T-helper 17 cell (primary cell): ENCODE data around the gene RMDN3. TPM values are rescaled to one million over a fixed set of nuclear protein-coding genes. Genes with fewer than 3 reads are reported as not detected.

ENCODE experiments used
- ATAC-seq: fragments of 150-1000 bp; cut with Tn5 transposase; 2 replicates; pipeline ENCODE4 v1.10.0; 2021; ENCODE audit warnings: mild to moderate bottlenecking, moderate library complexity
- DNase-seq, 3 donors: peaks; one replicate each; pipeline versions ENCODE4 v3.0.0 to v3.0.0-alpha.2; 2020 to 2021
- H3K9me3 ChIP-seq: one replicate; pipeline ENCODE4 v1.7.0; 2013; ENCODE audit warnings: low read length, mild to moderate bottlenecking; ENCODE audit not compliant: control insufficient read depth, poor library complexity, severe bottlenecking
- H3K27ac Mint-ChIP-seq: one replicate; pipeline ENCODE4 v1.8.0; 2022; ENCODE audit warnings: mild to moderate bottlenecking, moderate library complexity, mixed read lengths
- H3K27me3 Mint-ChIP-seq: one replicate; pipeline ENCODE4 v1.8.0; 2022; ENCODE audit warnings: mixed read lengths
- H3K36me3 Mint-ChIP-seq: one replicate; pipeline ENCODE4 v1.8.0; 2022; ENCODE audit warnings: low read depth, mixed read lengths
- H3K4me1 Mint-ChIP-seq: one replicate; pipeline ENCODE4 v1.8.0; 2022; ENCODE audit warnings: mild to moderate bottlenecking, mixed read lengths
- H3K4me3 Mint-ChIP-seq: one replicate; pipeline ENCODE4 v1.8.0; 2022; ENCODE audit warnings: mild to moderate bottlenecking, moderate library complexity, mixed read lengths
- total RNA-seq, 4 donors: library from RNA in 2 of 4; stranded (reverse) in 2 of 4; gene quantifications; one replicate each; pipeline ENCODE4 v1.2.3 and lab custom pipeline; 2022 to 2026

Gene RMDN3
- total RNA-seq, 2 donors from 2014 or later: 31.4 to 33.1 TPM

DNA sequence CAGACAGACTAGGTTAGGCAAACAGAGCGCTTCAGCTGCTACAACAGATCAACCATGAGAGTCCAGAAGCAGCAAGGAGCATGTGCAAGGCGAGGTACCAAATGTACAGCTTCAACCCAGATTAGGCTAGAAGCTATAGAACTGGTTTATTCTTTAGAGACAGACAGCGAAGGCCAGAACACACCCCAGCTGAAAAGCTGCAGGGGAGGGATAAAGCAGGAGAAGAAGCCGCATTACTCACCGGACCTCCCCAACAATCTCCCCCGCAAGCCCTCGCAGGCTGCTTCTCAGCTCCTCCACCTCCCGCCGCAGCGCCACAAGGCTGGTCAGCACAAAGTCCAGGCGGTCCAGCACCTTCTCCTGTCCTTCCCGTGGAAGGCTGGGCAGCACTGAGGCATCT, 3.3 kb downstream of the RMDN3 start:
- H3K9me3 ChIP-seq: no peaks in the 10 kb centered on the region
- Mint-ChIP-seq H3K4me1 (peaks cover 20% of the 10 kb centered on the region), H3K27me3 (no peaks in the 10 kb centered on the region), H3K4me3 (no peak overlapping the region), H3K27ac (no peak overlapping the region), H3K36me3 (peaks cover 2% of the 10 kb centered on the region)
- ATAC-seq (no peak), DNase-seq (no peak)

DNA sequence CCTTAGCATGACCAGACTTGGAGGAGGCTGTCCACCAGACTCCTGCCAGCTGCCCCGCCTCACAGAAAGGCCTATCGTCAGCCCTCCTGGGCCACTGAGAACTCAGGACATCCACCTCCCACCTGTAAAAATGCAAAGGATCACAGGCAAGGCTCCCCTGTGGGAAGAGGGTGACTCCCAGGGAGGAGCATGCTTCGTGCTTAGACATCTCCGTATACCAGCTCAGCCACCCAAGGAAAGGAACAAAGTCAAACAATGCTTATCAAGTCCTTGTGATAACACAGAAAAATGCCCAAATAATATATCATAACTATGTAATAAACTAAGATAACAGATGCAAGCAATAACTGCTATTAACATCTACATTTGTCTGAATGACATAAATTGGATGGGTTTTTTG, 4.2 kb downstream of the RMDN3 start:
- Mint-ChIP-seq H3K36me3 (peaks cover 2% of the 10 kb centered on the region), H3K4me3 (no peak overlapping the region), H3K4me1 (peaks cover 20% of the 10 kb centered on the region), H3K27me3 (no peaks in the 10 kb centered on the region), H3K27ac (no peak overlapping the region)
- ATAC-seq (no peak), DNase-seq (no peak)
- no peaks in the 10 kb centered on the region for H3K9me3 ChIP-seq

DNA sequence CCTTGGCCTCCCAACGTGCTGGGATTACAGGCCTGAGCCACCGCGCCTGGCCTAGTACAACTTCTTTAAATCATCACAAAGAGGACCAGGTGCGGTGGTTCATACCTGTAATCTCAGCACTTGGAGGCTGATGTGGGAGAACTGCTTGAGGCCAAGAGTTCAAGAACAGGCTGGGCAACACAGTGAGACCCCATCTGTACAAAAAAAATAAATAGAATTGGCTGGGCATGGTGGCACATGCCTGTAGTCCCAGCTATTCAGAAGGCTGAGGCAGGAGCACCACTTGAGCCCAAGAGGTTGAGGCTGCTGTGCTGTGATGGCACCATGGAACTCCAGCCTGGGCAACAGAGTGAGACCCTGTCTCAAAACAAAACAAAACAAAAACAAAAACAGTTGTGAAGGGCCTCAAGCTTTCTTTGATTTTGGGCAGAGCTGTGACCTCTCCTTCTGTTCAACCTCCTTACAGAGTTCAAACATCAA, 5.9 kb downstream of the RMDN3 start:
- no peaks in the 10 kb centered on the region for H3K9me3 ChIP-seq
- Mint-ChIP-seq H3K4me3 (no peak overlapping the region), H3K27ac (no peak overlapping the region), H3K36me3 (peaks cover 2% of the 10 kb centered on the region), H3K4me1 (peaks cover 24% of the 10 kb centered on the region), H3K27me3 (no peaks in the 10 kb centered on the region)
- no peak for DNase-seq
- ATAC-seq: no peak

DNA sequence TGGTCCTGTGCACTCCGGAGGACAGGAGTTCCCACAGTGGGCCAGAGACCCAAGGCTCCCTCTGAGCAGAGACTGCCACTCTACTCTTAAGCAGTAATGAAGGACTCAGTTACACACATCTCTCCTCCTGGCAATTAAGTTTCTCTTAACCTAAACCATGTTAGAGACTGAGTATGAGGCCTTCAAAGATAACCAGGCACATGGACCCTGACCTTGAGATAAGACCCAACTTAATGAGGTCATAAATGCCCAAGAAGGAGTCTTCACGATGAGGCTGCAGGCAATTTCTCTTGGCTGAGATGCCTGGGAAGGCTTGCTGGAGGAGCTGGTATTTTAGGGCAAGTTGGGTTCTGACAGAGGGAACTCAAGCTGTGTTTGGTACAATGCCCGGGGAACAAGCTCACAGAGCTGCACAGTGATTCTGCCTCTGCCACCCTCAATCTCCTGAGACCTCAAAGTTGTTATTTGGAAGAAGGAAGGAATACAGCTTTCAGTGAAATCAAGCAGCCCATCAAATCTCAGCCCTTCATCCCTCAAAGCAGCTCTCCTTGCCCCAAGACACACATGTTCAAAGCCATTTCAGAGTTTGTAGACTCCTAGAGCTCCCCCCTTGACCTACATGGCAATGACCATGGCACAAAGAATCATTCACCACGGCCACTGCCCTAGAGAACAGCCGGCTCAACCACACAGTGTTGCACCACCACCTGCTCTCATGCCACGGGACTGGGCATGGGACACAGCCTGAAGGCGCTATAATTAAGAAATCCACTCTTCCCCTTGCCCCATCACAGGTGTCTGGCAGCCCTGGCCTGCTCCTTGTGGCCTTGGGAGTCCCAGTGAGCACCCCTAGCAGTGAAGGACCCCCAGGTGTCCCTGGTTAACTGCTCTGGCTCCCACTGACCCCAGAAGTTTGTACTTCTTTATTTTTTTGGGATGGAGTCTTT, 7.1 kb downstream of the RMDN3 start:
- no peak overlapping the region for H3K4me3 Mint-ChIP-seq
- H3K27ac Mint-ChIP-seq: no peak overlapping the region
- no peak for DNase-seq
- no peaks in the 10 kb centered on the region for H3K9me3 ChIP-seq
- peaks cover 2% of the 10 kb centered on the region for H3K36me3 Mint-ChIP-seq
- H3K4me1 Mint-ChIP-seq: peaks cover 21% of the 10 kb centered on the region
- no peaks in the 10 kb centered on the region for H3K27me3 Mint-ChIP-seq
- ATAC-seq: no peak

DNA sequence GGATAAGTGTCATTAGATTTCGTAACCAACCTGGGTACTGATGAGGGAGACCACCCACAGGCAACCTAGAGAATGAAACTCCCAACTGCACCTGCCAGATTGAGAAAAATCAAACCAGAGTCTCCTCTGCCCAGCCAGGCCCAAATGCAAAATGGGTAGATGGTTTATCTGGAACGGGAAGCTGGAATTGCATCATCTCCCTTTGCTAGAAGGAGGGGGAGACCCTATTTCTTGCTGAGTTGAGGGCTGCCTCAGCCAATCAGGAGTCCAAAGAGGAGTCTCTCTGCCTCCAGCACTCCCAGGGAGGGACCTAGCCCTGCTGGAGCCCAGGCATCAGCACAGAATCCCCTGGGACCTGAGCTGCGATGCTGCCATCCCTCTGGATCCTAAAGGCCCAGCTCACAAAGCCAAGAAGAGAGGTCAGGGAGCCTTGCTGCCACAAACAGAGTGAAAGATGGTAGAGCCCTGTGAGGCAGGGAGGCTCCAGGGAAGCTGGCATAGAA, 8.1 kb downstream of the RMDN3 start:
- no peaks in the 10 kb centered on the region for H3K27me3 Mint-ChIP-seq
- H3K36me3 Mint-ChIP-seq: peaks cover 2% of the 10 kb centered on the region
- H3K4me3 Mint-ChIP-seq: no peak overlapping the region
- DNase-seq (no peak), ATAC-seq (no peak)
- H3K4me1 Mint-ChIP-seq: peaks cover 11% of the 10 kb centered on the region
- no peaks in the 10 kb centered on the region for H3K9me3 ChIP-seq
- H3K27ac Mint-ChIP-seq: no peak overlapping the region

DNA sequence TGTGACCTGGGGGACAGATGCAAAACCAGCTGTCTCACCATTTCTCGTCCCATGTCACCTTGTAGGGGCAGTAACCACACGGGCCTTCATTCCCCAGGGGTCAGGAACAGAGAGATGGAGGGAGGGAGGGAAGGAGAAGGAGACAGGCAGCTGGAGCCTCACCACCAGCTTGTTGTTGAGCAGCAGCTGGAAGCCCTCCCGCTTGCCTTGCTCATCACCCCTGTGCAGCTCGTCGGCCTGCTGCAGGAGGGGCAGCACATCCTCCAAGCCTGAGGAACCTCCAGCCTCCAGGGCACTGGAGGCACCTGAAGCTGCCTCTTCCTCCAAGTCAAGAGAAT, 10.3 kb downstream of the RMDN3 start:
- Mint-ChIP-seq H3K4me1 (peaks cover 11% of the 10 kb centered on the region), H3K27me3 (no peaks in the 10 kb centered on the region), H3K36me3 (peaks cover 2% of the 10 kb centered on the region), H3K27ac (peak overlapping the region; percentile 87), H3K4me3 (no peak overlapping the region)
- ATAC-seq (no peak), DNase-seq (no peak)
- no peaks in the 10 kb centered on the region for H3K9me3 ChIP-seq

DNA sequence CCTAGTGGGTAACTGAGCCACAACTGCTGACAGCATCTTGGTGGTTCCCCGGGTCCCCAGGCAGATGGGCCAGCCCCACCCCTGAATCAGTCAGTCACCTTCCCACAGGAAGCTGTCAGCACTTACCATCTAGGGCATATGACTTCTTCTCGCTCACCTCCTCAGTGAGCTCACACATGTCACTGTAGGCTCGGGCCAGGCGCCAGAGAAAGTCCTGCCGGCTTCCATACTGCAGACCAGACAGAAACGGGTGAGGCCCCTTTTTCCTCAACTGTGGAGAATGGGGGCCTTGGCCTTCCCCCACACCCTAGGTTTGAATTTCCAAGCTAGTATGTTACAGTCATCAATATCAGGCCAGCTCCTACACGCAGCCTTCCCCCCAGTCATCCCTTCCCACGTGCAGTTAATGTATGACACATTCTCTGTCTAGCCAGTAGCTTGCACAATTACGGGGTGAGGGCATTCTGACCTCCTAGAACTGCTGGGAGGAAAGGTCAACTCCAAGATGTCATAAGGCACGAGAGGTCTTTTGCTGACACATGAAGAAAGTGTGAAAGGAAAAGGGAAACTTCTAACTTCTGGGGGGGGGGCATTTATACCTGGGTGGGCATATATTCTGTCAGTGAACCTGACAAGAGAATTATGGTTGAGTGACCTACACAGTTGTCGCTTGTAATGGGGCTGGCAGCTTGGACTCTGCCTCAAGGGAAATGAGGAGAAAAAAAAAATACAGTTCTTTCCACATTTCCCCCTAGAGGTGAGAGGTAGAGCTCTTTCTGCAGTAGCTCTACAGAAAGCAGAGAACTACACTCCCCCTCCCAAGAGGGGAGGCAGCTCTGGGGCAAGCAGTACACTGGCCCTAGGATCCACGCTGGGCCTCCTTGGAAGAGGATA, 10.9 kb downstream of the RMDN3 start:
- DNase-seq: peak; percentile 48 to 63 (median 56)
- Mint-ChIP-seq H3K27ac (peak overlapping the region; percentile 87), H3K4me1 (peaks cover 11% of the 10 kb centered on the region), H3K36me3 (no peaks in the 10 kb centered on the region), H3K27me3 (no peaks in the 10 kb centered on the region), H3K4me3 (peak overlapping the region; percentile 72)
- ATAC-seq: peak; percentile 99
- H3K9me3 ChIP-seq: no peaks in the 10 kb centered on the region

DNA sequence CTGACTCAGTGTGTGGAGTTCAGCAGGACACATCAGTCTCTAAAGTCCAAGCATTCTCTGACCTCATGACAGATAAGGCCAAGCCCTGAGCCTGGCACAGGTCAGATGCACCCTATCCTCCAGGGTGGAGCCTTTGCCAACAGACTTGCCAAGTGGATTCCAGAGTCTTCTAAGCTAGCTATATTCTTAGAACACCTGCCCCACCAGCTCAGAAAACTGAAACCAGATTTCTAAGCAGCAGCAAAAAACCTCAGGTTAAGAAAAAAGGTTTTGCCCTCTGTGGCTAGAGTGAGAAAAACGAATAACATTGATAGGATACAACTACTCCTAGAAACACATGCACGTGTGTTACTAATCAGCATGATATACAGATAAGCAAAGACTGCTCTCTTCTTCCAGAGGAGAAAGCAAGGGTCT, 11.6 kb downstream of the RMDN3 start:
- no peak for DNase-seq
- Mint-ChIP-seq H3K36me3 (no peaks in the 10 kb centered on the region), H3K4me3 (peak overlapping the region; percentile 72), H3K27ac (peak overlapping the region; percentile 87), H3K27me3 (no peaks in the 10 kb centered on the region), H3K4me1 (peaks cover 11% of the 10 kb centered on the region)
- H3K9me3 ChIP-seq: no peaks in the 10 kb centered on the region
- peak; percentile 47 for ATAC-seq

DNA sequence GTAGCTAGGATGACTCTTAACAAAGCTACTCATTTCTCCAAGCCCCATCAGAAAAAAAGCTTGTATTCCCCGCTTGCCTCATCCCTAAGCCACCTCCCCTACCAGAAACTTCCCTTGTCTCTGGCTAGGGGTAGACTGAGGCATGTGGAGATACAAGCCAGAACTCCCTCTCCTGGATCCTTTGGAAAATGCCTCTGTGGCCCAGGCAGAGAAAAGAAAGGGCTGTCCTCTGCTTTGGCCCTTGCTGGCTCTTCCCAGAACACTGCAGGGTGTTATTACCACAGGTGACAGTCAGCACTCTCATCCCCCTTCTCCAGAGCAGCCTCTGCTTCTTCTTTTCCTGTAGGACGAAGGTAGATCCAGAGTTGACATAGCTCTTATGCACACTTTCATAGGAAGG, 15.2 kb downstream of the RMDN3 start:
- H3K27ac Mint-ChIP-seq: no peak overlapping the region
- DNase-seq (no peak), ATAC-seq (no peak)
- H3K4me1 Mint-ChIP-seq: peaks cover 8% of the 10 kb centered on the region
- no peaks in the 10 kb centered on the region for H3K36me3 Mint-ChIP-seq
- no peaks in the 10 kb centered on the region for H3K27me3 Mint-ChIP-seq
- H3K9me3 ChIP-seq: no peaks in the 10 kb centered on the region
- H3K4me3 Mint-ChIP-seq: no peak overlapping the region

DNA sequence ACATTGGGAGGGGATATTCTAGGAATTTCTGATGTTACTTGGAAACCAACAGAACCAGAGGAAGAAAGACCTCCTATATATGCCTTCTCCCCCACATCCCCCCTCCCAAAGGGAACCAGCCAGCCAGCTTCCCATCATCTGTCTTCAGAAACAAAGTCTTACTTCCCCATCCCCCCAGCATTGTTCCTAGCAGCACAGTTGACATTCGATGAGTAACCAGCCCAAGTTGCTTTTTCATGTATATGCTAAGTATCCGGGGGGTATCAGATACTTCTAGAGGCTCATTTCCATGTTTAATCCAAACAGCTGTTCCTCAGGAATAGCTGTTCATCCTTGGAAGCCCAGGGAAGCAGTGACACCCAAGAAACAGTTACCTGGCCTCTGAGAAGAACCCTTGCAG, 16.0 kb downstream of the RMDN3 start:
- H3K36me3 Mint-ChIP-seq: no peaks in the 10 kb centered on the region
- ATAC-seq (no peak), DNase-seq (no peak)
- H3K4me1 Mint-ChIP-seq: peaks cover 6% of the 10 kb centered on the region
- peak overlapping the region; percentile 14 for H3K27ac Mint-ChIP-seq
- H3K9me3 ChIP-seq: no peaks in the 10 kb centered on the region
- H3K4me3 Mint-ChIP-seq: no peak overlapping the region
- H3K27me3 Mint-ChIP-seq: no peaks in the 10 kb centered on the region

DNA sequence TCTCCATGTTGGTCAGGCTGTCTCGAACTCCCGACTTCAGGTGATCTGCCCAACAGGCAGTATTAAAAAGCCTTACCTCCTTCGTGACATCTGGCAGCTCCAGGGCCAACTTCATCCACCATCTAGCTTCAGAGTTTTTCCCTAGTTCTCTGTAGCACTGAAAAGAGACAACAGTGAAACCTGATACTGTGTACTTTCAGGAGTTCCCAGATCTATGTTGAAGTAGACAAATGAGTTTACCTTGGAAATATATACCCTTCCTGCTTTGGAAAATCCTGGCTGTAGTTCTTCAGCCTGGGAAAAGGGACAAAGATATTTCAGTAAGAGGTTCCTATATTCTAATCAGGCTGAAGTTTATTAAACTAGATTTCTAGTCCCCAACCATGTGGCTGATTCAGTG, 18.0 kb downstream of the RMDN3 start:
- no peak overlapping the region for H3K4me3 Mint-ChIP-seq
- no peaks in the 10 kb centered on the region for H3K9me3 ChIP-seq
- H3K27me3 Mint-ChIP-seq: no peaks in the 10 kb centered on the region
- H3K27ac Mint-ChIP-seq: no peak overlapping the region
- no peak for DNase-seq
- H3K36me3 Mint-ChIP-seq: no peaks in the 10 kb centered on the region
- no peaks in the 10 kb centered on the region for H3K4me1 Mint-ChIP-seq
- ATAC-seq: no peak

DNA sequence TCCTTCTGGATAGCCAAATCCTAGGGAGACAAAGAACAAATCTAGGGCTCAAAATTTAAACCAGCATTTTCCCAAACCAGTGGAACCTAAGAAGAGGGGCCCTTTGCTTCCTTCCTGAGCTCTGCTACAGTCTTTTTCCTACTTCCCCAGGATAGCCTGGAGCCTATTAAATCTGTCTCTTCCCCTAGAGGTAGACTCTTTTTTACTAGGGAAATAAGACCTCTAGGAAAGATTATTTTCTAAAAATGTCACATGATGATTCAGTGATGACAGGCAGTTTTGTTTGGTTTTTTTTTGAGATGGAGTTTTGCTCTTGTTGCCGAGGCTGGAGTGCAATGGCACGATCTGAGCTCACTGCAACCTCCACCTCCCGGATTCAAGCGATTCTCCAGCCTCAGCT, 18.5 kb downstream of the RMDN3 start:
- DNase-seq: no peak
- no peaks in the 10 kb centered on the region for H3K9me3 ChIP-seq
- no peaks in the 10 kb centered on the region for H3K36me3 Mint-ChIP-seq
- ATAC-seq: no peak
- H3K4me1 Mint-ChIP-seq: no peaks in the 10 kb centered on the region
- no peak overlapping the region for H3K27ac Mint-ChIP-seq
- H3K27me3 Mint-ChIP-seq: no peaks in the 10 kb centered on the region
- H3K4me3 Mint-ChIP-seq: no peak overlapping the region

DNA sequence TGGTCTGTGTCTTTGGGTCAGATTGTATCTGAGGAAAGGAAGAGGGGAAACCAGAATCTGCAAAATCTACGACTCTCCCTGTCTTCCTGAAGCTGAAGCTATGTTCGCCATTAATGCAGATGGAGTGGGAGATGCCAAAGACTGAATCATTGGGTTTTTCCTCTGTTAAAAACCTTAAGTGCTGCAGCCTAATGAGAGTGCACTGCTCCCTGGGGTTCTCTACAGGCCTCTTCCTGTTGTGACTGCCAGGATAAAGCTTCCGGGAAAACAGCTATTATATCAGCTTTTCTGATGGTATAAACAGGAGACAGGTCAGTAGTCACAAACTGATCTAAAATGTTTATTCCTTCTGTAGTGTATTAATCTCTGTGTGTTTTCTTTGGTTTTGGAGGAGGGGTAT, 24.0 kb downstream of the RMDN3 start:
- no peaks in the 10 kb centered on the region for H3K27me3 Mint-ChIP-seq
- no peaks in the 10 kb centered on the region for H3K4me1 Mint-ChIP-seq
- H3K36me3 Mint-ChIP-seq: no peaks in the 10 kb centered on the region
- H3K4me3 Mint-ChIP-seq: no peak overlapping the region
- DNase-seq (no peak), ATAC-seq (no peak)
- H3K9me3 ChIP-seq: no peaks in the 10 kb centered on the region
- H3K27ac Mint-ChIP-seq: no peak overlapping the region
